Thyroid gland (tissue), 4 donors: ENCODE results near the gene TMEM95.

Source experiments
- POLR2A ChIP-seq, 2 donors: fragments of 450-650 bp; IDR thresholded peaks; one replicate each; pipeline ENCODE4 v1.6.1; 2017; ENCODE audit warnings: antibody characterized with exemption in 2 of 2, mild to moderate bottlenecking in 2 of 2, moderate library complexity in 1 of 2
- TF ChIP-seq, protein P1 (sequence below), 6 experiments: fragments of 200-600 bp in 3 of 6; fragments of 450-650 bp in 3 of 6; sonication (generic) in 3 of 6; IDR thresholded peaks; one replicate each; pipeline ENCODE4 v1.5.1; 2016 to 2019; ENCODE audit warnings: antibody characterized with exemption in 6 of 6, mild to moderate bottlenecking in 2 of 6, inconsistent platforms in 1 of 6, moderate library complexity in 1 of 6

DNA sequence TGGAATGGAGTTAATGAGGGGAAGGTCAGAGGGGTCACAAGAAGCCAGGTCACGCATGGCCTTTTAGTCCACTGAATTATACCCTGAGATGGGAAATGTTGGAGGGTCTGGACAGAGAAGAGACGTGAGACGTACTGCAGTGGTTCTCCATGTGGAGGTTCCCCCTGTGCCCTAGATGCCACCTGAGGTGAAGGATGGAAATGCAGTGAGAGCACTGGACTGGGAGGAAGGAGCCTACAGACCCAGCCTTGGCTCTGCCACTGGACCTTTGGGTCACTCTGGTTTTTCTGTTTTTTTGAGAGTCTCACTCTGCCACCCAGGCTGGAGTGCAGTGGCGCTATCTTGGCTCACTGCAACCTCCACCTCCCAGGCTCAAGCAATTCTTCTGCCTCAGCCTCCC is 41.2 kb downstream of the TMEM95 start:
- TF ChIP-seq, protein P1, sequence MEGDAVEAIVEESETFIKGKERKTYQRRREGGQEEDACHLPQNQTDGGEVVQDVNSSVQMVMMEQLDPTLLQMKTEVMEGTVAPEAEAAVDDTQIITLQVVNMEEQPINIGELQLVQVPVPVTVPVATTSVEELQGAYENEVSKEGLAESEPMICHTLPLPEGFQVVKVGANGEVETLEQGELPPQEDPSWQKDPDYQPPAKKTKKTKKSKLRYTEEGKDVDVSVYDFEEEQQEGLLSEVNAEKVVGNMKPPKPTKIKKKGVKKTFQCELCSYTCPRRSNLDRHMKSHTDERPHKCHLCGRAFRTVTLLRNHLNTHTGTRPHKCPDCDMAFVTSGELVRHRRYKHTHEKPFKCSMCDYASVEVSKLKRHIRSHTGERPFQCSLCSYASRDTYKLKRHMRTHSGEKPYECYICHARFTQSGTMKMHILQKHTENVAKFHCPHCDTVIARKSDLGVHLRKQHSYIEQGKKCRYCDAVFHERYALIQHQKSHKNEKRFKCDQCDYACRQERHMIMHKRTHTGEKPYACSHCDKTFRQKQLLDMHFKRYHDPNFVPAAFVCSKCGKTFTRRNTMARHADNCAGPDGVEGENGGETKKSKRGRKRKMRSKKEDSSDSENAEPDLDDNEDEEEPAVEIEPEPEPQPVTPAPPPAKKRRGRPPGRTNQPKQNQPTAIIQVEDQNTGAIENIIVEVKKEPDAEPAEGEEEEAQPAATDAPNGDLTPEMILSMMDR (IDR thresholded peaks at IDR 0.05): no peak
- TF ChIP-seq POLR2A (IDR thresholded peaks at IDR 0.05): no peak
